H1 (cell line): ENCODE measurements around the gene SLFN5. TPM values are rescaled to one million over a fixed set of nuclear protein-coding genes. Genes with fewer than 3 reads are reported as not detected.

Source experiments
- ATF3 ChIP-seq: IDR thresholded peaks from 2 replicates; pipeline ENCODE4 v1.6.1; 2011; ENCODE audit warnings: low read depth, mild to moderate bottlenecking, low read length; ENCODE audit not compliant: insufficient read depth
- CHD1 ChIP-seq: IDR thresholded peaks from 2 replicates; pipeline ENCODE4 v1.6.1; 2012; ENCODE audit warnings: low read depth, low read length, improper control_type of control experiment
- CREB1 ChIP-seq: IDR thresholded peaks from 2 replicates; pipeline ENCODE4 v1.6.1; 2012; ENCODE audit warnings: inconsistent platforms
- FOSL1 ChIP-seq: IDR thresholded peaks from 2 replicates; pipeline ENCODE4 v1.6.1; 2011; ENCODE audit warnings: mild to moderate bottlenecking, low read depth, low read length, moderate library complexity; ENCODE audit not compliant: insufficient read depth
- GTF2F1 ChIP-seq: IDR thresholded peaks from 2 replicates; pipeline ENCODE4 v1.6.1; 2012; ENCODE audit warnings: low read depth, low read length, improper control_type of control experiment, borderline replicate concordance
- HDAC6 ChIP-seq: IDR thresholded peaks from one replicate; pipeline ENCODE4 v1.7.1; 2012; ENCODE audit warnings: low read depth, mild to moderate bottlenecking, inconsistent platforms, low read length, moderate library complexity
- KDM5A ChIP-seq: fragments of 200-600 bp; IDR thresholded peaks from 2 replicates; pipeline ENCODE4 v1.7.1; 2012; ENCODE audit warnings: mild to moderate bottlenecking, low read length, inconsistent platforms, mixed read lengths
- MAFK ChIP-seq: IDR thresholded peaks from 2 replicates; pipeline ENCODE4 v1.6.1; 2012; ENCODE audit warnings: low read depth, mild to moderate bottlenecking, improper control_type of control experiment, low read length
- NANOG ChIP-seq: IDR thresholded peaks from 2 replicates; pipeline ENCODE4 v1.6.1; 2011; ENCODE audit warnings: low read length, low read depth, mild to moderate bottlenecking, inconsistent platforms; ENCODE audit not compliant: insufficient read depth, poor library complexity, severe bottlenecking
- PHF8 ChIP-seq: fragments of 200-600 bp; sonication (generic); conservative IDR thresholded peaks from 2 replicates; pipeline ENCODE4 v1.7.1; 2012; ENCODE audit warnings: low read depth, mild to moderate bottlenecking, inconsistent platforms, low read length, moderate library complexity
- RAD21 ChIP-seq, 2 experiments: IDR thresholded peaks in 1 of 2; conservative IDR thresholded peaks in 1 of 2; 2 replicates each; pipeline ENCODE4 v1.6.1; 2011; ENCODE audit warnings: low read depth in 2 of 2, low read length in 2 of 2, improper control_type of control experiment in 1 of 2, inconsistent platforms in 1 of 2, mild to moderate bottlenecking in 1 of 2, moderate library complexity in 1 of 2
- SAP30 ChIP-seq: fragments of 300-600 bp; sonication (generic); IDR thresholded peaks from 2 replicates; pipeline ENCODE4 v1.7.1; 2012; ENCODE audit warnings: low read length, moderate library complexity, mild to moderate bottlenecking, inconsistent platforms; ENCODE audit not compliant: insufficient read depth, insufficient replicate concordance
- SIX5 ChIP-seq: IDR thresholded peaks from 2 replicates; pipeline ENCODE4 v1.6.1; 2011; ENCODE audit warnings: mild to moderate bottlenecking, low read depth, low read length
- SRF ChIP-seq: IDR thresholded peaks from 2 replicates; pipeline ENCODE4 v1.6.1; 2011; ENCODE audit warnings: mild to moderate bottlenecking, low read depth, low read length, moderate library complexity
- TBP ChIP-seq: IDR thresholded peaks from 2 replicates; pipeline ENCODE4 v1.6.1; 2011; ENCODE audit warnings: low read depth, low read length, improper control_type of control experiment
- polyA plus RNA-seq, 7 experiments: library from polyadenylated mRNA; depleted of rRNA in 3 of 7; stranded (reverse) in 5 of 7; unstranded in 2 of 7; fragments of >200 nt in 5 of 7; fragments of 200-250 nt in 2 of 7; gene quantifications; 1 replicate in 5 of 7; 2 replicates in 1 of 7; 4 replicates in 1 of 7; pipeline versions ENCODE4 v1.2.1 to v1.2.3, GENCODE V29; 2011 to 2013; ENCODE audit warnings: missing spikeins in 2 of 7, mixed read lengths in 2 of 7
- total RNA-seq: library from RNA; stranded (reverse); fragmentation: NEBNext Ultra II Directional; extraction: Animal tissue kit (Norgen Biotek cat#: 25700); gene quantifications from 2 replicates; pipeline ENCODE4 v1.2.1, GENCODE V29; 2021
- TF ChIP-seq, protein P1 (sequence below), 3 experiments: IDR thresholded peaks; 1 replicate in 2 of 3; 2 replicates in 1 of 3; pipeline versions ENCODE4 v1.5.1 to v1.6.1; 2011; ENCODE audit warnings: low read length in 3 of 3, mild to moderate bottlenecking in 3 of 3, inconsistent platforms in 2 of 3, low read depth in 1 of 3, moderate library complexity in 1 of 3; ENCODE audit not compliant: insufficient read depth in 1 of 3; ENCODE audit errors: control extremely low read depth in 1 of 3

SLFN5 gene
- total and polyA plus RNA-seq, 2 of the 8 experiments (the other 6 are each of a cell fraction or from before 2014, with no cell fraction given) = 0.86 to 3.0 TPM

GRCh38 chr17:35242158-35242804 is 591 bp upstream of the SLFN5 start (continued):
- 0 out of 2 replicates have a peak, but pooled peaks have one; percentile 18 for TF ChIP-seq CREB1
- TF ChIP-seq GTF2F1 = no peak
- TF ChIP-seq KDM5A = no peak
- TF ChIP-seq HDAC6 = no peak
- no peak for TF ChIP-seq NANOG
- no peak for TF ChIP-seq SIX5
- TF ChIP-seq PHF8 = peak; percentile 33; the same call in 1 of the 2 replicates
- TF ChIP-seq FOSL1 = no peak
- peak in 1 of 2 experiments; percentile 37; a peak in 1 of 4 replicates for TF ChIP-seq RAD21 (IDR thresholded peaks at IDR 0.05 in 1 of 2, conservative IDR thresholded peaks at IDR 0.05 in 1 of 2; ENCODE audit: low read depth in 2 of 2, low read length in 2 of 2)
- no peak for TF ChIP-seq MAFK
- peak; percentile 22 for TF ChIP-seq SAP30
- no peak for TF ChIP-seq ATF3
- TF ChIP-seq, protein P1, sequence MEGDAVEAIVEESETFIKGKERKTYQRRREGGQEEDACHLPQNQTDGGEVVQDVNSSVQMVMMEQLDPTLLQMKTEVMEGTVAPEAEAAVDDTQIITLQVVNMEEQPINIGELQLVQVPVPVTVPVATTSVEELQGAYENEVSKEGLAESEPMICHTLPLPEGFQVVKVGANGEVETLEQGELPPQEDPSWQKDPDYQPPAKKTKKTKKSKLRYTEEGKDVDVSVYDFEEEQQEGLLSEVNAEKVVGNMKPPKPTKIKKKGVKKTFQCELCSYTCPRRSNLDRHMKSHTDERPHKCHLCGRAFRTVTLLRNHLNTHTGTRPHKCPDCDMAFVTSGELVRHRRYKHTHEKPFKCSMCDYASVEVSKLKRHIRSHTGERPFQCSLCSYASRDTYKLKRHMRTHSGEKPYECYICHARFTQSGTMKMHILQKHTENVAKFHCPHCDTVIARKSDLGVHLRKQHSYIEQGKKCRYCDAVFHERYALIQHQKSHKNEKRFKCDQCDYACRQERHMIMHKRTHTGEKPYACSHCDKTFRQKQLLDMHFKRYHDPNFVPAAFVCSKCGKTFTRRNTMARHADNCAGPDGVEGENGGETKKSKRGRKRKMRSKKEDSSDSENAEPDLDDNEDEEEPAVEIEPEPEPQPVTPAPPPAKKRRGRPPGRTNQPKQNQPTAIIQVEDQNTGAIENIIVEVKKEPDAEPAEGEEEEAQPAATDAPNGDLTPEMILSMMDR (IDR thresholded peaks at IDR 0.05; ENCODE audit: control extremely low read depth in 1 of 3, insufficient read depth in 1 of 3, low read depth in 1 of 3, low read length in 3 of 3) = peak; percentile 61 to 76 (median 61)
- TF ChIP-seq TBP = no peak
- no peak for TF ChIP-seq SRF
- no peak for TF ChIP-seq CHD1
